Glutamatergic neuron (in vitro differentiated cells): ENCODE results near the gene CPXM2. TPM values are rescaled to one million over a fixed set of nuclear protein-coding genes. Genes with fewer than 3 reads are reported as not detected.

Experiments used
- DNase-seq: peaks from one replicate; pipeline ENCODE4 v3.0.0; 2022
- H3K27ac Mint-ChIP-seq: one replicate; pipeline ENCODE4 v1.8.0; 2020; ENCODE audit warnings: mild to moderate bottlenecking, mixed read lengths, inconsistent platforms; ENCODE audit not compliant: unreplicated experiment
- H3K27me3 Mint-ChIP-seq: one replicate; pipeline ENCODE4 v1.8.0; 2020; ENCODE audit warnings: mild to moderate bottlenecking, moderate library complexity, mixed read lengths, inconsistent platforms; ENCODE audit not compliant: unreplicated experiment
- H3K36me3 Mint-ChIP-seq: one replicate; pipeline ENCODE4 v1.8.0; 2020; ENCODE audit warnings: mild to moderate bottlenecking, mixed read lengths, inconsistent platforms; ENCODE audit not compliant: unreplicated experiment
- H3K4me1 Mint-ChIP-seq: one replicate; pipeline ENCODE4 v1.8.0; 2020; ENCODE audit warnings: mild to moderate bottlenecking, low read depth, mixed read lengths, inconsistent platforms; ENCODE audit not compliant: unreplicated experiment
- H3K4me3 Mint-ChIP-seq: one replicate; pipeline ENCODE4 v1.8.0; 2020; ENCODE audit warnings: mild to moderate bottlenecking, mixed read lengths, inconsistent platforms; ENCODE audit not compliant: unreplicated experiment
- H3K9me3 Mint-ChIP-seq: one replicate; pipeline ENCODE4 v1.8.0; 2020; ENCODE audit warnings: mild to moderate bottlenecking, moderate library complexity, mixed read lengths, inconsistent platforms; ENCODE audit not compliant: unreplicated experiment
- total RNA-seq: library from RNA; stranded (reverse); fragmentation: NEBNext Ultra II Directional; extraction: Animal tissue kit (Norgen Biotek cat#: 25700); gene quantifications from one replicate; pipeline ENCODE4 v1.2.1, GENCODE V29; 2021; ENCODE audit not compliant: unreplicated experiment
- TF ChIP-seq, protein P1 (sequence below): fragments of 200-600 bp; sonication (generic); IDR thresholded peaks from one replicate; pipeline ENCODE4 v1.5.0; 2021; ENCODE audit not compliant: partially characterized antibody, unreplicated experiment

Gene CPXM2
- total RNA-seq, 1 donor from 2014 or later, result not detected

DNA sequence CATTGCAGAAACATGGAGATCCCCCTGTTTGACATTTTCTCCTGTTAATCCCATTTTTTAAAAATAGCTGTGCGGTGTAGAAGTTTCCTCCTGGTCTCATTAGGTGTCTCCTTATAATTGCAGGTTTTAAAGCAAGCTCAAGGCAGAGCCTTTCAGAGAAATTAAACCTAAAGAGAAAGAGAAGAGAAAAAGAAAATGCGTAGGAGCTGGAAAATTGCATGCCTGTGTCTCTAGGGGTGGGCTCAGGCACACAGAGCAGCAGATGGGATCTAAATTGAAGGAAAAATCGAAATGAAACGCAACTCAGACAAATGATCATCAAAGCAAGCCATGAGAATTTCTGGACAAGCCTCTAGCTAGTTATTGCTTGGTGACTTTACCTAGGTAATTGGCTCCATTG, 185.4 kb downstream of the CPXM2 start:
- Mint-ChIP-seq H3K9me3 (peaks cover 2% of the 10 kb centered on the region), H3K27ac (no peak overlapping the region), H3K4me1 (peaks cover 9% of the 10 kb centered on the region), H3K27me3 (peaks cover 2% of the 10 kb centered on the region), H3K36me3 (no peaks in the 10 kb centered on the region), H3K4me3 (peak overlapping the region; percentile 3)
- TF ChIP-seq, protein P1, sequence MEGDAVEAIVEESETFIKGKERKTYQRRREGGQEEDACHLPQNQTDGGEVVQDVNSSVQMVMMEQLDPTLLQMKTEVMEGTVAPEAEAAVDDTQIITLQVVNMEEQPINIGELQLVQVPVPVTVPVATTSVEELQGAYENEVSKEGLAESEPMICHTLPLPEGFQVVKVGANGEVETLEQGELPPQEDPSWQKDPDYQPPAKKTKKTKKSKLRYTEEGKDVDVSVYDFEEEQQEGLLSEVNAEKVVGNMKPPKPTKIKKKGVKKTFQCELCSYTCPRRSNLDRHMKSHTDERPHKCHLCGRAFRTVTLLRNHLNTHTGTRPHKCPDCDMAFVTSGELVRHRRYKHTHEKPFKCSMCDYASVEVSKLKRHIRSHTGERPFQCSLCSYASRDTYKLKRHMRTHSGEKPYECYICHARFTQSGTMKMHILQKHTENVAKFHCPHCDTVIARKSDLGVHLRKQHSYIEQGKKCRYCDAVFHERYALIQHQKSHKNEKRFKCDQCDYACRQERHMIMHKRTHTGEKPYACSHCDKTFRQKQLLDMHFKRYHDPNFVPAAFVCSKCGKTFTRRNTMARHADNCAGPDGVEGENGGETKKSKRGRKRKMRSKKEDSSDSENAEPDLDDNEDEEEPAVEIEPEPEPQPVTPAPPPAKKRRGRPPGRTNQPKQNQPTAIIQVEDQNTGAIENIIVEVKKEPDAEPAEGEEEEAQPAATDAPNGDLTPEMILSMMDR, result no peak
- DNase-seq, result no peak

- TF ChIP-seq, protein P1, result no peak
- DNase-seq, result no peak
- Mint-ChIP-seq H3K9me3 (peaks cover 2% of the 10 kb centered on the region), H3K27me3 (peaks cover 2% of the 10 kb centered on the region), H3K36me3 (no peaks in the 10 kb centered on the region), H3K27ac (no peak overlapping the region), H3K4me1 (peaks cover 9% of the 10 kb centered on the region), H3K4me3 (no peak overlapping the region)
These were observed 186.8 kb downstream of the CPXM2 start for GRCh38 chr10:123704812-123705211.

GRCh38 chr10:123704076-123704475, 187.5 kb downstream of the CPXM2 start:
- peaks cover 2% of the 10 kb centered on the region for H3K27me3 Mint-ChIP-seq
- no peak overlapping the region for H3K27ac Mint-ChIP-seq
- peaks cover 9% of the 10 kb centered on the region for H3K4me1 Mint-ChIP-seq
- no peak for DNase-seq
- H3K36me3 Mint-ChIP-seq, result no peaks in the 10 kb centered on the region
- H3K9me3 Mint-ChIP-seq, result peaks cover 2% of the 10 kb centered on the region
- H3K4me3 Mint-ChIP-seq, result no peak overlapping the region
- TF ChIP-seq, protein P1, result no peak

DNA sequence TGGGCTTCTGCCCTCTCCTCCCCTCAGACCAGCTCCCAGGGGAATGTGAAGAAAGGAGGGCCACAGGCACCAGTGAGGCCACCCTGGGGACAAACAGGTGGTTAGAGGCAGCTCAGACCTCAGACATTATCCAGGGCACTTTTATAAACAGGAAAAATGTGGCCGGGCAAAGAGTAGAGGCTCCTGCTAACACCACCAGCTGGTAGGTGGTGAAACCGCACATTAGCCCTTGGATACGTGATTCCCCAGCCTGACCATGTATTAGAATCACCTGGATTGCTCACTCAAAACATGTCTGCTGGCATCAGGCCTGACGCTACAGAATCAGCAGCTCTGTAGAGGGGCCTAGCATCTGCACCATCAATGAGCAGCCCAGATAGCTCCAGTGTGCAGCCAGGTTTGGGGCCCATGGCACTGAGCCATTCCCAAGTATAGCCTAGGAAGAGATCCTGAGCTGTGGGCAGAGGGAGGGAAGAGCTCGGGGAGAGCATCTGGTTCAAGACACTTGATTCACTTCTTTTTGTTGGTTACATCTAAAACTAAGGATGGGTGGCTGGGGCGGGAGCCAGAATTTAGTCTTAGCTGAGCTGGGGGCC, 188.3 kb downstream of the CPXM2 start:
- no peak for DNase-seq
- TF ChIP-seq, protein P1, result no peak
- H3K27me3 Mint-ChIP-seq, result peaks cover 2% of the 10 kb centered on the region
- no peak overlapping the region for H3K27ac Mint-ChIP-seq
- H3K36me3 Mint-ChIP-seq, result no peaks in the 10 kb centered on the region
- peaks cover 2% of the 10 kb centered on the region for H3K9me3 Mint-ChIP-seq
- H3K4me3 Mint-ChIP-seq, result no peak overlapping the region
- H3K4me1 Mint-ChIP-seq, result peaks cover 9% of the 10 kb centered on the region

Other genes with a start within 250 kb of the CPXM2 start
- 0.10 TPM for gene GPR26, start 225.5 kb downstream of the CPXM2 start, total RNA-seq
- gene CHST15, start 201.8 kb upstream of the CPXM2 start, total RNA-seq, result 2.4 TPM